Activated CD8-positive, alpha-beta memory T cell treated with anti-CD3 and anti-CD28 coated beads, Interleukin-2, amount 10 ng/mL, durations not matched to agents 7 days and 5 days (primary cell): ENCODE data around the gene GSE1. TPM values are rescaled to one million over a fixed set of nuclear protein-coding genes. Genes with fewer than 3 reads are reported as not detected.

ENCODE experiments used
- ATAC-seq: fragments of 150-1000 bp; cut with Tn5 transposase; one replicate; pipeline ENCODE4 v1.10.0; 2021; ENCODE audit warnings: moderate library complexity
- CTCF ChIA-PET: fragments of 350-600 bp; sonication (Branson Sonifier 250); formaldehyde crosslinking; loops from one replicate; lab custom pipeline; 2021; ENCODE audit warnings: antibody characterized with exemption; lab: Charles Lee
- DNase-seq: peaks from one replicate; pipeline ENCODE4 v3.0.0-alpha.2; 2020
- H3K27ac Mint-ChIP-seq: one replicate; pipeline ENCODE4 v1.8.0; 2021; ENCODE audit warnings: mild to moderate bottlenecking, mixed read lengths
- H3K27me3 Mint-ChIP-seq: one replicate; pipeline ENCODE4 v1.8.0; 2021; ENCODE audit warnings: mixed read lengths
- H3K36me3 Mint-ChIP-seq: one replicate; pipeline ENCODE4 v1.8.0; 2021; ENCODE audit warnings: mild to moderate bottlenecking, mixed read lengths
- H3K4me1 Mint-ChIP-seq: one replicate; pipeline ENCODE4 v1.8.0; 2021; ENCODE audit warnings: mixed read lengths
- H3K4me3 Mint-ChIP-seq: one replicate; pipeline ENCODE4 v1.8.0; 2021; ENCODE audit warnings: mild to moderate bottlenecking, moderate library complexity, mixed read lengths
- H3K9me3 Mint-ChIP-seq: one replicate; pipeline ENCODE4 v1.8.0; 2022; ENCODE audit warnings: low read depth, mixed read lengths
- total RNA-seq, 2 experiments: library from RNA; stranded (reverse); gene quantifications; one replicate each; pipeline ENCODE4 v1.2.3, GENCODE V29; 2021

The GSE1 gene
- total RNA-seq, 2 experiments from 2014 or later = 43.1 to 55.1 TPM

GRCh38 chr16:85709766-85710585 lies 96.9 kb downstream of the GSE1 start:
- H3K27me3 Mint-ChIP-seq = no peaks in the 10 kb centered on the region
- ATAC-seq = no peak
- peaks cover 2% of the 10 kb centered on the region for H3K9me3 Mint-ChIP-seq
- no peak overlapping the region for H3K4me3 Mint-ChIP-seq
- CTCF ChIA-PET = interaction anchor here (2.0 kb wide), 1 partner anchor 9 kb away, joined by 6 read pairs; no protein-coding TSS in a partner anchor
- no peak for DNase-seq
- no peak overlapping the region for H3K27ac Mint-ChIP-seq
- H3K36me3 Mint-ChIP-seq = no peaks in the 10 kb centered on the region
- no peaks in the 10 kb centered on the region for H3K4me1 Mint-ChIP-seq

- DNase-seq = no peak
- H3K4me3 Mint-ChIP-seq = no peak overlapping the region
- no peak for ATAC-seq
- H3K27me3 Mint-ChIP-seq = peaks cover 7% of the 10 kb centered on the region
- peaks cover 4% of the 10 kb centered on the region for H3K4me1 Mint-ChIP-seq
- H3K27ac Mint-ChIP-seq = no peak overlapping the region
- H3K36me3 Mint-ChIP-seq = no peaks in the 10 kb centered on the region
- H3K9me3 Mint-ChIP-seq = peaks cover 2% of the 10 kb centered on the region
- CTCF ChIA-PET = interaction anchor here (0.7 to 2.0 kb wide), 3 partner anchors 8 to 52 kb away, joined by 3 to 6 read pairs (median 3); no protein-coding TSS in a partner anchor
These were observed 97.6 kb downstream of the GSE1 start for GRCh38 chr16:85710732-85711131.

- no peaks in the 10 kb centered on the region for H3K36me3 Mint-ChIP-seq
- CTCF ChIA-PET = interaction anchor here (1.1 kb wide), 1 partner anchor 10 kb away, joined by 3 read pairs; no protein-coding TSS in a partner anchor
- H3K27ac Mint-ChIP-seq = no peak overlapping the region
- peaks cover 2% of the 10 kb centered on the region for H3K9me3 Mint-ChIP-seq
- ATAC-seq = no peak
- no peak for DNase-seq
- peaks cover 4% of the 10 kb centered on the region for H3K4me1 Mint-ChIP-seq
- H3K4me3 Mint-ChIP-seq = no peak overlapping the region
- peaks cover 11% of the 10 kb centered on the region for H3K27me3 Mint-ChIP-seq
These were observed 99.0 kb downstream of the GSE1 start for GRCh38 chr16:85711982-85712587.

GRCh38 chr16:85712801-85713200 lies 99.7 kb downstream of the GSE1 start:
- CTCF ChIA-PET = no interaction called here

GRCh38 chr16:85715169-85716021 lies 102.3 kb downstream of the GSE1 start:
- Mint-ChIP-seq H3K36me3 (no peaks in the 10 kb centered on the region), H3K27ac (no peak overlapping the region), H3K4me3 (no peak overlapping the region), H3K9me3 (peaks cover 2% of the 10 kb centered on the region), H3K4me1 (peaks cover 6% of the 10 kb centered on the region), H3K27me3 (peaks cover 11% of the 10 kb centered on the region)
- CTCF ChIA-PET = interaction anchor here (0.8 to 6.9 kb wide), 7 partner anchors 21 to 447 kb away, joined by 3 to 45 read pairs (median 5); no protein-coding TSS in a partner anchor
- ATAC-seq (no peak), DNase-seq (no peak)

More at GRCh38 chr16:85712801-85713200, 99.7 kb downstream of the GSE1 start:
- Mint-ChIP-seq H3K27me3 (peaks cover 11% of the 10 kb centered on the region), H3K4me3 (no peak overlapping the region), H3K27ac (no peak overlapping the region), H3K4me1 (peaks cover 5% of the 10 kb centered on the region), H3K9me3 (peaks cover 2% of the 10 kb centered on the region), H3K36me3 (no peaks in the 10 kb centered on the region)
- DNase-seq = no peak
- ATAC-seq = no peak

GRCh38 chr16:85716022-85716679 lies 103.0 kb downstream of the GSE1 start:
- Mint-ChIP-seq H3K4me1 (peaks cover 6% of the 10 kb centered on the region), H3K4me3 (no peak overlapping the region), H3K27me3 (peaks cover 11% of the 10 kb centered on the region), H3K27ac (no peak overlapping the region), H3K9me3 (peaks cover 2% of the 10 kb centered on the region), H3K36me3 (no peaks in the 10 kb centered on the region)
- CTCF ChIA-PET = interaction anchor here (0.7 to 6.9 kb wide), 11 partner anchors 13 to 448 kb away, joined by 3 to 45 read pairs (median 4); no protein-coding TSS in a partner anchor
- DNase-seq (no peak), ATAC-seq (no peak)

- H3K27ac Mint-ChIP-seq = no peak overlapping the region
- no peak overlapping the region for H3K4me3 Mint-ChIP-seq
- H3K27me3 Mint-ChIP-seq = peaks cover 11% of the 10 kb centered on the region
- no peaks in the 10 kb centered on the region for H3K36me3 Mint-ChIP-seq
- DNase-seq = no peak
- peaks cover 6% of the 10 kb centered on the region for H3K4me1 Mint-ChIP-seq
- H3K9me3 Mint-ChIP-seq = peaks cover 2% of the 10 kb centered on the region
- CTCF ChIA-PET = interaction anchor here (0.7 to 6.9 kb wide), 10 partner anchors 13 to 323 kb away, joined by 3 to 45 read pairs (median 4); no protein-coding TSS in a partner anchor
- ATAC-seq = no peak
These were observed 103.5 kb downstream of the GSE1 start for GRCh38 chr16:85716680-85717038.

- H3K27ac Mint-ChIP-seq = no peak overlapping the region
- no peaks in the 10 kb centered on the region for H3K9me3 Mint-ChIP-seq
- H3K4me3 Mint-ChIP-seq = no peak overlapping the region
- H3K4me1 Mint-ChIP-seq = peaks cover 6% of the 10 kb centered on the region
- CTCF ChIA-PET = interaction anchor here (0.7 to 6.9 kb wide), 17 partner anchors 9 to 324 kb away, joined by 3 to 45 read pairs (median 4); partner anchors contain the start of gene GINS2
- ATAC-seq (peak; percentile 42), DNase-seq (peak; percentile 67)
- H3K36me3 Mint-ChIP-seq = no peaks in the 10 kb centered on the region
- peaks cover 11% of the 10 kb centered on the region for H3K27me3 Mint-ChIP-seq
These were observed 104.5 kb downstream of the GSE1 start for GRCh38 chr16:85717393-85718152.

GRCh38 chr16:85718153-85718477 lies 105.0 kb downstream of the GSE1 start:
- no peak for DNase-seq
- Mint-ChIP-seq H3K27me3 (peaks cover 11% of the 10 kb centered on the region), H3K36me3 (no peaks in the 10 kb centered on the region), H3K27ac (no peak overlapping the region), H3K9me3 (no peaks in the 10 kb centered on the region), H3K4me1 (peaks cover 6% of the 10 kb centered on the region), H3K4me3 (no peak overlapping the region)
- CTCF ChIA-PET = interaction anchor here (1.0 to 6.9 kb wide), 9 partner anchors 8 to 102 kb away, joined by 4 to 45 read pairs (median 4); no protein-coding TSS in a partner anchor
- ATAC-seq = no peak

GRCh38 chr16:85718682-85719081 lies 105.6 kb downstream of the GSE1 start:
- no peaks in the 10 kb centered on the region for H3K9me3 Mint-ChIP-seq
- no peak overlapping the region for H3K27ac Mint-ChIP-seq
- H3K36me3 Mint-ChIP-seq = no peaks in the 10 kb centered on the region
- H3K4me1 Mint-ChIP-seq = peaks cover 6% of the 10 kb centered on the region
- ATAC-seq (no peak), DNase-seq (no peak)
- CTCF ChIA-PET = interaction anchor here (0.5 to 6.9 kb wide), 11 partner anchors 9 to 746 kb away, joined by 3 to 45 read pairs (median 4); no protein-coding TSS in a partner anchor
- no peak overlapping the region for H3K4me3 Mint-ChIP-seq
- peaks cover 11% of the 10 kb centered on the region for H3K27me3 Mint-ChIP-seq

- Mint-ChIP-seq H3K27me3 (peaks cover 11% of the 10 kb centered on the region), H3K4me3 (no peak overlapping the region), H3K9me3 (no peaks in the 10 kb centered on the region), H3K4me1 (peaks cover 6% of the 10 kb centered on the region), H3K36me3 (no peaks in the 10 kb centered on the region), H3K27ac (no peak overlapping the region)
- CTCF ChIA-PET = interaction anchor here (1.0 to 6.9 kb wide), 9 partner anchors 8 to 301 kb away, joined by 3 to 45 read pairs (median 4); no protein-coding TSS in a partner anchor
- ATAC-seq (no peak), DNase-seq (no peak)
These were observed 106.6 kb downstream of the GSE1 start for GRCh38 chr16:85719605-85720301.
